Mammary epithelial cell (primary cell): ENCODE measurements around the gene DDX19B.

Experiments used
- CTCF ChIP-seq, 2 donors: IDR thresholded peaks in 1 of 2; conservative IDR thresholded peaks in 1 of 2; 2 replicates each; pipeline ENCODE4 v1.5.1; 2011 to 2012; ENCODE audit warnings: inconsistent platforms in 2 of 2, low read length in 2 of 2, mild to moderate bottlenecking in 2 of 2, control low read depth in 1 of 2, low read depth in 1 of 2; ENCODE audit not compliant: insufficient read depth in 1 of 2; ENCODE audit errors: extremely low read depth in 1 of 2
- EZH2 ChIP-seq: IDR thresholded peaks from 2 replicates; pipeline ENCODE4 v1.6.1; 2012; ENCODE audit warnings: low read length, inconsistent platforms, borderline replicate concordance

DNA sequence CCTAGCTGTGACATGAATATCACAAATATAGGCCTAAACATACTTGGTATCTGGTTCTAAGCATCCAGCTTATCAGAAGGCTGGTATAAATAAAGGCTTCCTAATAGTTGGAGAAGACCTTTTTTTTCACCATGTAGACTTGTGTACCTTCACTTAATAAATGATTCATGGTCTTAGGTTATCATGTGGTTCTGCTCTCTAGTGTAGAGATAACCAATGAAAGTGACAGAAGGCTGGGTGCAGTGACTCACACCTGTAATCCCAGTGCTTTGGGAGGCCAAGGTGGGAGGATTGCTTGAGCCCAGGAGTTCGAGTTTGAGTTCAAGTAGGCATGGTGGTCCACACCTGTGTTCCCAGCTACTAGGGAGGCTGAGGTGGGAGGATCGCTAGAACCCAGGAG, 50.8 kb downstream of the DDX19B start:
- TF ChIP-seq EZH2 (no peak), CTCF (conservative IDR thresholded peaks at IDR 0.05 in 1 of 2, IDR thresholded peaks at IDR 0.05 in 1 of 2; ENCODE audit: extremely low read depth in 1 of 2, insufficient read depth in 1 of 2, low read depth in 1 of 2, low read length in 2 of 2) (no peak)
